HEK293T (cell line): ENCODE measurements around the gene SSU72.

Source experiments
- CTCF ChIA-PET: fragments of 350-600 bp; formaldehyde crosslinking; extraction: SDS; loops from one replicate; lab custom pipeline; 2021; ENCODE audit warnings: antibody characterized with exemption, inconsistent platforms; lab: Yijun Ruan, JAX
- POLR2A ChIA-PET: fragments of 350-600 bp; formaldehyde crosslinking; extraction: SDS; loops from one replicate; lab custom pipeline; 2020; ENCODE audit warnings: antibody characterized with exemption, inconsistent platforms; lab: Yijun Ruan, JAX
- DNase-seq: peaks from one replicate; pipeline ENCODE4 v3.0.0; 2012; ENCODE audit warnings: mixed read lengths; ENCODE audit errors: extremely low spot score
- ARNT ChIP-seq: fragments of 450-650 bp; IDR thresholded peaks from 2 replicates; pipeline ENCODE4 v1.6.1; 2017; ENCODE audit warnings: mild to moderate bottlenecking
- BHLHE40 ChIP-seq: fragments of 450-650 bp; IDR thresholded peaks from 2 replicates; pipeline ENCODE4 v1.6.1; 2016; ENCODE audit warnings: mild to moderate bottlenecking, moderate library complexity, borderline replicate concordance
- CTBP1 ChIP-seq: fragments of 450-650 bp; IDR thresholded peaks from 2 replicates; pipeline ENCODE4 v1.6.1; 2016; ENCODE audit warnings: borderline replicate concordance
- ELF4 ChIP-seq: fragments of 450-650 bp; IDR thresholded peaks from 2 replicates; pipeline ENCODE4 v1.6.1; 2017; ENCODE audit warnings: antibody characterized with exemption
- FOXA1 ChIP-seq: fragments of 450-650 bp; IDR thresholded peaks from 2 replicates; pipeline ENCODE4 v1.6.1; 2016; ENCODE audit warnings: mild to moderate bottlenecking
- FOXK2 ChIP-seq: fragments of 450-650 bp; IDR thresholded peaks from 2 replicates; pipeline ENCODE4 v1.6.1; 2016; ENCODE audit warnings: mild to moderate bottlenecking
- FOXM1 ChIP-seq: fragments of 450-650 bp; IDR thresholded peaks from 2 replicates; pipeline ENCODE4 v1.6.1; 2017; ENCODE audit warnings: mild to moderate bottlenecking, borderline replicate concordance
- HDGF ChIP-seq: fragments of 450-650 bp; IDR thresholded peaks from 2 replicates; pipeline ENCODE4 v1.6.1; 2017; ENCODE audit warnings: antibody characterized with exemption, borderline replicate concordance
- L3MBTL2 ChIP-seq: fragments of 450-650 bp; conservative IDR thresholded peaks from 2 replicates; pipeline ENCODE4 v1.6.1; 2016; ENCODE audit warnings: mild to moderate bottlenecking
- LEF1 ChIP-seq: fragments of 450-650 bp; IDR thresholded peaks from 2 replicates; pipeline ENCODE4 v1.6.1; 2017; ENCODE audit warnings: mild to moderate bottlenecking, borderline replicate concordance
- NFRKB ChIP-seq: fragments of 450-650 bp; IDR thresholded peaks from 2 replicates; pipeline ENCODE4 v1.6.1; 2016; ENCODE audit warnings: mild to moderate bottlenecking, moderate library complexity
- PKNOX1 ChIP-seq: fragments of 450-650 bp; IDR thresholded peaks from 2 replicates; pipeline ENCODE4 v1.6.1; 2016
- SP1 ChIP-seq: fragments of 450-650 bp; IDR thresholded peaks from 2 replicates; pipeline ENCODE4 v1.6.1; 2017
- SUZ12 ChIP-seq: fragments of 450-650 bp; IDR thresholded peaks from 2 replicates; pipeline ENCODE4 v1.6.1; 2016; ENCODE audit warnings: mild to moderate bottlenecking
- TARDBP ChIP-seq: fragments of 450-650 bp; IDR thresholded peaks from 2 replicates; pipeline ENCODE4 v1.6.1; 2016
- ZNF384 ChIP-seq: fragments of 450-650 bp; IDR thresholded peaks from 2 replicates; pipeline ENCODE4 v1.6.1; 2016

The SSU72 gene

GRCh38 chr1:1550087-1550486, 24.6 kb downstream of the SSU72 start:
- DNase-seq = no peak
- TF ChIP-seq NFRKB = no peak
- TF ChIP-seq TARDBP = no peak
- no peak for TF ChIP-seq ELF4
- no peak for TF ChIP-seq SUZ12
- TF ChIP-seq BHLHE40 = no peak
- TF ChIP-seq CTBP1 = no peak
- no peak for TF ChIP-seq ZNF384
- TF ChIP-seq ARNT = no peak
- no peak for TF ChIP-seq FOXK2
- no peak for TF ChIP-seq FOXM1
- no peak for TF ChIP-seq L3MBTL2
- no peak for TF ChIP-seq HDGF
- no peak for TF ChIP-seq PKNOX1
- ChIA-PET CTCF (no interaction called here), POLR2A (no interaction called here)

DNA sequence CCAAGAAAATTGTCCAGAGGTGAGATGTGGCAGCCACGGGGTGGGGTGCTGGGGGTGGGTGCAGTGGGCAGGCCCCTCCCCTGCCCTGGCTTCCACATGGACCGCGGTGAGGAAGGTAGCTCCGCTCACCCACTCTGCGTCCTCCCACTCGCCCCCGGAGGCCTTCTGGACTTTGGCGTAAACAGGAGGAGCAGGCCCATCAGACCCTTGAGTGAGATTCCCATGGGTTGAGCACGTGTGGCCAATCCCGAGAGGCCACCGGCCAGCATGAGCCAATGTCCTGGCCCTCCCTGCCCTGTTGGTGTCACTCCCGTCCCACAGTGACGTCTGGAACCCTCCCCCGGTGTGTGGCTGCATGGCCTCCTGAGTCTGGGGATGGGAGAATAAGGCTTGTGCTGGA, 26.1 kb downstream of the SSU72 start:
- ChIA-PET POLR2A (interaction anchor here (0.5 kb wide), 1 partner anchor 67 kb away, joined by 3 read pairs; the partner anchor contains the start of gene MIB2), CTCF (interaction anchor here (0.6 kb wide), 1 partner anchor 213 kb away, joined by 3 read pairs; no protein-coding TSS in a partner anchor)
- TF ChIP-seq SUZ12 = no peak
- TF ChIP-seq SP1 = no peak
- no peak for TF ChIP-seq PKNOX1
- no peak for TF ChIP-seq TARDBP
- no peak for TF ChIP-seq ARNT
- no peak for TF ChIP-seq FOXA1
- TF ChIP-seq HDGF = no peak
- TF ChIP-seq L3MBTL2 = no peak
- TF ChIP-seq NFRKB = no peak
- TF ChIP-seq CTBP1 = no peak
- TF ChIP-seq ELF4 = no peak
- no peak for TF ChIP-seq ZNF384
- TF ChIP-seq BHLHE40 = no peak
- TF ChIP-seq LEF1 = no peak
- TF ChIP-seq FOXM1 = no peak
- TF ChIP-seq FOXK2 = no peak

DNA sequence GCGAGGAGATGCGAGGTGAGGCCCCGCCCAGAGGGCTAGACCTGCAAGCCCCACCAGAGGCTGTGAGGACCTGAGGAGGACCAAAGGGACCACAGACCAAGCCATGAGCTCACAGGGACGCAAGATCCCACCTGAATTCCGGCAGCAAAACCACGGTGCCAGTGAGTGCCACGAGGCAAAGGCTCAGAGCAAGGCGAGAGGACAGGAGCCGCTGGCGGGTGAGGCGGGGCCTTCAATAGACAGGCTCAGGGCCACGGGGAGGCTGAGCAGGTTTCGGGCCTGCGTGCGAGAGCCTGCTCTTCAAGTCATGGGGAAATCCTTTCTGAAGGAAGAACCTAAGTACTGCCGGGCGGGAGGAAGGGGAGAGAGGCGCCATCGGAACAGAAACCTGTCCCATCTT, 27.2 kb downstream of the SSU72 start:
- DNase-seq = no peak
- POLR2A ChIA-PET = no interaction called here
- TF ChIP-seq L3MBTL2 (no peak), SUZ12 (no peak), PKNOX1 (no peak), FOXK2 (no peak), FOXA1 (no peak), ELF4 (no peak), ARNT (no peak), CTBP1 (no peak), ZNF384 (no peak), LEF1 (no peak), NFRKB (no peak), TARDBP (no peak), BHLHE40 (no peak), HDGF (no peak), FOXM1 (no peak)
- CTCF ChIA-PET = no interaction called here

More for the DNA sequence above, 26.1 kb downstream of the SSU72 start:
- no peak for DNase-seq

- CTCF ChIA-PET = no interaction called here
- DNase-seq = no peak
- POLR2A ChIA-PET = no interaction called here
- TF ChIP-seq SP1 = no peak
- no peak for TF ChIP-seq FOXM1
- no peak for TF ChIP-seq BHLHE40
- TF ChIP-seq FOXA1 = no peak
- no peak for TF ChIP-seq PKNOX1
- TF ChIP-seq ARNT = no peak
- no peak for TF ChIP-seq LEF1
- no peak for TF ChIP-seq SUZ12
- no peak for TF ChIP-seq TARDBP
- no peak for TF ChIP-seq L3MBTL2
- no peak for TF ChIP-seq ELF4
- no peak for TF ChIP-seq CTBP1
- no peak for TF ChIP-seq HDGF
- TF ChIP-seq NFRKB = no peak
Measured at GRCh38 chr1:1547011-1547410, 27.7 kb downstream of the SSU72 start.

GRCh38 chr1:1545946-1546737, 28.5 kb downstream of the SSU72 start:
- CTCF ChIA-PET = interaction anchor here (0.6 kb wide), 1 partner anchor 74 kb away, joined by 4 read pairs; no protein-coding TSS in a partner anchor
- POLR2A ChIA-PET = interaction anchor here (0.7 kb wide), 1 partner anchor 70 kb away, joined by 3 read pairs; the partner anchor contains the start of gene MIB2
- TF ChIP-seq ELF4 = no peak
- TF ChIP-seq FOXA1 = no peak
- TF ChIP-seq ARNT = no peak
- no peak for TF ChIP-seq HDGF
- no peak for TF ChIP-seq LEF1
- no peak for TF ChIP-seq SUZ12
- no peak for TF ChIP-seq ZNF384
- TF ChIP-seq L3MBTL2 = no peak
- TF ChIP-seq PKNOX1 = no peak
- no peak for TF ChIP-seq FOXM1
- no peak for TF ChIP-seq CTBP1
- no peak for TF ChIP-seq SP1
- TF ChIP-seq TARDBP = no peak
- TF ChIP-seq NFRKB = no peak
- no peak for DNase-seq
